Rectal smooth muscle tissue (tissue), 1 donor: Measurements from ENCODE around the gene LBX1.

ENCODE experiments used
- H3K27ac ChIP-seq: one replicate; pipeline ENCODE4 v1.7.0; 2013; ENCODE audit warnings: low read depth, low read length, inconsistent platforms
- H3K27me3 ChIP-seq: one replicate; pipeline ENCODE4 v1.7.0; 2013; ENCODE audit warnings: low read length; ENCODE audit not compliant: control insufficient read depth, insufficient read depth
- H3K36me3 ChIP-seq: one replicate; pipeline ENCODE4 v1.7.0; 2013; ENCODE audit warnings: low read length; ENCODE audit not compliant: control insufficient read depth, insufficient read depth
- H3K4me1 ChIP-seq: one replicate; pipeline ENCODE4 v1.7.0; 2013; ENCODE audit warnings: low read length; ENCODE audit not compliant: control insufficient read depth, insufficient read depth
- H3K4me3 ChIP-seq: one replicate; pipeline ENCODE4 v1.7.0; 2013; ENCODE audit warnings: low read length
- H3K9ac ChIP-seq: one replicate; pipeline ENCODE4 v1.7.0; 2013; ENCODE audit warnings: low read length

Gene LBX1

GRCh38 chr10:101221549-101221948 is 7.7 kb downstream of the LBX1 start:
- no peak overlapping the region for H3K9ac ChIP-seq
- peaks cover 84% of the 10 kb centered on the region for H3K27me3 ChIP-seq
- no peak overlapping the region for H3K27ac ChIP-seq

DNA sequence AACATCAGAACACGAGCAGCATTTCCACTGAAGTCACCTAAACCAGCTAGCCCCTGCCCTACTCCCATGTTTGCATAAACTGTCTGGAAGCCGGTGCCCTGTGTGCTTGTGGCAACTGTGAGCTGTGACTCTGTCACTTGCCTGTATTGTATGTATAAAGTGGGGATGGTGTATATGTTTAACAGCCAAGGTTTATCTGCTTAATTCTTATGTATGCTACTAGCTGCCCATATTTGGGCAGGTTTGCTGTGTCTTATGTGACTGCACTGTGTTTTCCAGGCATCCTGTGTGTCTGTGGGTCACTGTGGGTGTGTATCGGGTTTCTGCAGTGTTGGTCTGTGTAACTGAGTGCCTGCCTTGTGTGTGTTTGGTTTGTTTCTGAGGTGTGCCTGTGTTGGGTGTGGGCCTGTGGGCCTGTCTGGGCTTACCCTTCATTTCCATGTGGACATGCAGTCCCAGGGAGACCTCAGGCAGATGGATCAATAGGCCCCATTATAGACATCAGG is 9.3 kb downstream of the LBX1 start:
- Histone ChIP-seq H3K36me3 (no peaks in the 10 kb centered on the region), H3K27ac (no peak overlapping the region), H3K27me3 (peaks cover 83% of the 10 kb centered on the region), H3K4me3 (no peak overlapping the region), H3K9ac (no peak overlapping the region), H3K4me1 (peaks cover 7% of the 10 kb centered on the region)

More at GRCh38 chr10:101221549-101221948, 7.7 kb downstream of the LBX1 start:
- Histone ChIP-seq H3K4me3 (no peak overlapping the region), H3K4me1 (peaks cover 7% of the 10 kb centered on the region), H3K36me3 (no peaks in the 10 kb centered on the region)

DNA sequence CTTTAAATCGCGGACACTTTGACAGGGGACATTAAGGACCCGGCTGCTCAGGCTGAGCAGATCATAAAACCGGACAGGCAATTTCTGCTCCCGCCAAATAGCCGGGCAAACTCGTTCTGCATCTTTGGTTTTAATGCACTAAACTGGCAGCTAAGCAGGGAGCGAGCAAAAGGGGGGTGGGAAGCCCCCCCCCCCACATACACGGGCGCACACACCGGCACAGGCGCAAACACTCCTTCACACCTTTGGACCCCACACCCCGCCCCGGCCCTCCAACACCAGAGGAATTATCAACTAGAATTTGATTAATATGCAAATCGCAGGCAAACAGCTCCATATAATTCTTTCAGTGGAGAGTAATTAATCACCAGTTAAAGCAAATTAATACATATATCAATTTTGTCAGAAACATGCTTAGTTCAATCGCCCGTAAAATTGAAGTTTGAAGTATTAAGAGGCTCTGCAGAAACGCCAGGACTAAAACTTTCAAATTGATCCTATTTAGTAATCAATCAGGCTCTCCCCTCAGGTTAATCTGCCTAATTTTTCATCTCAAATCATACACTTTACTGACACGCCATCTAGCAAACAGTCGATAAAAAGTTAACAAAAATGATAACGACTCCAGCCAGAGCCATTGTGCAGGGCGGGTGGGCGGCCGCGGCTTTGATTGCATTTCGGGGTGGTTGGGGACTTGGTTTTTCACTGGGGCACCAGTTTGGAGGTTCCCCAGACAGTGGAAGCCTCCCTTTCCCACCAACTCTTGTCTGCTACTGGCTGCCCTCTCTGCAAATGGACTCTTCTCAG is 9.9 kb downstream of the LBX1 start:
- Histone ChIP-seq H3K4me1 (peaks cover 7% of the 10 kb centered on the region), H3K36me3 (no peaks in the 10 kb centered on the region), H3K9ac (no peak overlapping the region), H3K27me3 (peaks cover 84% of the 10 kb centered on the region), H3K27ac (no peak overlapping the region), H3K4me3 (no peak overlapping the region)

DNA sequence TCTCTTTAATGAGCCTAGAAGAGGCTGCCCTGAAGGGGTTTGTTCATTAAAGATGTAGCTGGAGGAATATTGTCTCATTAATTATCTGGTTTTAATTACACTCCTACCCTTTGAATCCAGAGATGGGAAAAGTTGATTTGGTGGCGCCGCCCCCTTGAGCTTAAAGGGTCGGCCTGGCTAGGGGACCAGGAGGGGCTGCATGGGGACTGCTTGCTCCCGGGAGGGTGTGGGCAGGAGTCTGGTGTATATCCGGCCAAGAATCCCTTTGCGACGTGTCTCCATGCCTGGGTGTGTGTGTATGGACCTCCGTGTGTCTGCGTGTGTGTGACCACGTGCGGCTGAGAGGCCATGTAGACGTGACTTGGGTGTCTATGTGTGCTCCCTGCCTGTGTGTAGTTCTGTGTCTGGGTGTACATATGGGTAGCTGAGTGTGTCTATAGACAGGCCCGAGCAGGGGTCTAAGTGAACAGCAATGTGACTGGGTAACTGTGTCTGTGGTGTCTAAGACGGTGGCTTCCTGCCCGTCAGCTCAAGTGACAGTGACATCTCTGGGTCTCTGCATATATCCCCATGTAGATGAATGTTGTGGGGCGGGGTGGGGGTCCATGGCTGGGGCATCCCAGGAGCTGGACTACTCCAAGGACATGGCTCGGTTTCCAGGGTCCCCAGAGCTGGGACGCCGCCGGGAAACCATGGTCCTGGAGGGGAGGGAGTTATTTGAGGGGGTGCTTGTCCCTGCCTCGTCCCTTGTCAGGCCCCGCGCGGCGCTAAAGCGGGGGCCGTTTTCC is 10.7 kb downstream of the LBX1 start:
- no peaks in the 10 kb centered on the region for H3K36me3 ChIP-seq
- H3K9ac ChIP-seq: no peak overlapping the region
- H3K4me3 ChIP-seq: no peak overlapping the region
- peaks cover 82% of the 10 kb centered on the region for H3K27me3 ChIP-seq
- peaks cover 9% of the 10 kb centered on the region for H3K4me1 ChIP-seq
- no peak overlapping the region for H3K27ac ChIP-seq

- Histone ChIP-seq H3K4me1 (peaks cover 3% of the 10 kb centered on the region), H3K36me3 (no peaks in the 10 kb centered on the region), H3K27ac (no peak overlapping the region), H3K4me3 (peak overlapping the region; percentile 13), H3K9ac (no peak overlapping the region), H3K27me3 (peaks cover 77% of the 10 kb centered on the region)
These were observed 11.6 kb downstream of the LBX1 start for GRCh38 chr10:101217450-101218281.

DNA sequence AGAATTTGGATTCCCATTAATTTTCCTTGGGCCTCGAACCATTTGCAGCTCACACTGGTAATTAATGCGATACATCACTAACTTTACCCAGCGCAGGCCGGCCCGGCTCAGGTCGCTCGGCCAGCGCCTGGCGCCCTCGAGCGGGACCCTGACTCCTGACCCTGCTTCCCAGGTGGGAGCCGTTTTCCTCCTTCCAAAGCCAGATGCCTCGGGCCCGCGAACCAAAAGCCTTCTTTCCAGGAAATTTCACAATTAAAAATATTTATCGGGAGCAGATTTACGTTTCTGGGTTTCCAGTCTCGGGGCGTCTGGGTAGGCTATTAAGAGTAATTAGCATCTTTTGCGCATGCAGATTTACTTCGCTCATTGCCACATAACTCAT is 12.2 kb downstream of the LBX1 start:
- Histone ChIP-seq H3K36me3 (no peaks in the 10 kb centered on the region), H3K27me3 (peaks cover 77% of the 10 kb centered on the region), H3K4me3 (no peak overlapping the region), H3K9ac (no peak overlapping the region), H3K27ac (no peak overlapping the region), H3K4me1 (peaks cover 3% of the 10 kb centered on the region)

GRCh38 chr10:101216207-101217043 is 12.8 kb downstream of the LBX1 start:
- Histone ChIP-seq H3K27me3 (peaks cover 76% of the 10 kb centered on the region), H3K4me3 (no peak overlapping the region), H3K9ac (no peak overlapping the region), H3K4me1 (peaks cover 3% of the 10 kb centered on the region), H3K27ac (no peak overlapping the region), H3K36me3 (no peaks in the 10 kb centered on the region)

- no peak overlapping the region for H3K4me3 ChIP-seq
- H3K27me3 ChIP-seq: peaks cover 71% of the 10 kb centered on the region
- peaks cover 3% of the 10 kb centered on the region for H3K4me1 ChIP-seq
- H3K9ac ChIP-seq: no peak overlapping the region
- no peaks in the 10 kb centered on the region for H3K36me3 ChIP-seq
- no peak overlapping the region for H3K27ac ChIP-seq
These were observed 13.7 kb downstream of the LBX1 start for GRCh38 chr10:101215397-101216206.

GRCh38 chr10:101214446-101215396 is 14.5 kb downstream of the LBX1 start:
- no peak overlapping the region for H3K9ac ChIP-seq
- H3K4me1 ChIP-seq: peaks cover 3% of the 10 kb centered on the region
- no peaks in the 10 kb centered on the region for H3K36me3 ChIP-seq
- no peak overlapping the region for H3K4me3 ChIP-seq
- no peak overlapping the region for H3K27ac ChIP-seq
- peaks cover 62% of the 10 kb centered on the region for H3K27me3 ChIP-seq

DNA sequence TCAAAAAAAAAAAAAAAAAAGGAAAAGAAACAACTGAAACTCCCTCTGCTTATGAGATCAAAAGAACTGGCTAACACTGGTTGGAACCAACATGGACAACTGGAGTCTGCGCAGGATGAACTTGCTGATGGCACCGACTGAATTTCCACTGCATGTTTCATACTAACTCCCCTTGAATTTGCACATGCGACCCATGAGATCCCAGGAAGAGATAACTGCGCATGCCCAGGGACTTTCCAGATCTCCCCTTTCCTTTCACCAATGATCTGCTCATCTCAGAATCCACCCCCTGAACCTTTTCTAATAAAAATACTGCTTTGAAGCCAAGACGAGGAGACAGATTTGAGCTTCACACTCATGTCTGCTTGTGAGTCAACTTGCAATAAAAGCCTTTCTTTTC is 20.7 kb downstream of the LBX1 start:
- Histone ChIP-seq H3K9ac (no peak overlapping the region), H3K4me1 (no peaks in the 10 kb centered on the region), H3K27me3 (peaks cover 30% of the 10 kb centered on the region), H3K27ac (no peak overlapping the region), H3K4me3 (no peak overlapping the region), H3K36me3 (no peaks in the 10 kb centered on the region)
